ENCODE results near the gene LHFPL2.

DNA sequence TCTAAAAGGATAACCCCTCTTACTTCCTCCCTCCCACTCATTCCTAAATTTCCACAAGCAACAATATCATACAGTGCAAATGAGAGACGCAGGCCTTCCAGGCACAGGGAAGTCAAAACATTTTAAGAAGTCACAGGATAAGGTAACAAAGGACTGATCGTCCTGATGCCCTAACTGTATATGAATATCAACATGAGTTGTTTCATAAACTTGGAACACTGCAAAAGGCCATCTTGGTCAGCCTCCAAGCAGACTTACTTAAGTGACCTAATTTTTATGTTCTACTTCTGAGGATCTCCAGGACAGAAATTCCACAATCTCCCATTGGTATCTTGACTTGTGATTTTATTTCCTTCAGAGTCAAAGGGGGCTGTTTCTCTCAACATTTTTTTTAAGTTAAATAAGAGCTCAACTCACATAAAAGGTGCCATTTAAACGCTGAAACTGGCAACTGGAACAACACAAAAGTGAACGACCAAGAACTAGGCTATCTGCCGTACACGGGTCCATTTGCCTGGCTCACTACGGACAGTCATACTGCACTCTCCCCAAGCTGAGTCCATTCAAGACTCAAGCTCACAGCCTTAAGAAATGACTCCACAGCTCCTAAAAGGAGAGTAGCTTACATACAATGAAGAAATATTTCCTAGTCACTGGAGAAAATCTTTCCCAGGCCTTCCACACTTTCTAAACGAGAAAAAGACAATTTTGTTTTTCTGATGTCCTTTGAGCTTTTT, 71.3 kb downstream of the LHFPL2 start:
- TF ChIP-seq, protein P1, sequence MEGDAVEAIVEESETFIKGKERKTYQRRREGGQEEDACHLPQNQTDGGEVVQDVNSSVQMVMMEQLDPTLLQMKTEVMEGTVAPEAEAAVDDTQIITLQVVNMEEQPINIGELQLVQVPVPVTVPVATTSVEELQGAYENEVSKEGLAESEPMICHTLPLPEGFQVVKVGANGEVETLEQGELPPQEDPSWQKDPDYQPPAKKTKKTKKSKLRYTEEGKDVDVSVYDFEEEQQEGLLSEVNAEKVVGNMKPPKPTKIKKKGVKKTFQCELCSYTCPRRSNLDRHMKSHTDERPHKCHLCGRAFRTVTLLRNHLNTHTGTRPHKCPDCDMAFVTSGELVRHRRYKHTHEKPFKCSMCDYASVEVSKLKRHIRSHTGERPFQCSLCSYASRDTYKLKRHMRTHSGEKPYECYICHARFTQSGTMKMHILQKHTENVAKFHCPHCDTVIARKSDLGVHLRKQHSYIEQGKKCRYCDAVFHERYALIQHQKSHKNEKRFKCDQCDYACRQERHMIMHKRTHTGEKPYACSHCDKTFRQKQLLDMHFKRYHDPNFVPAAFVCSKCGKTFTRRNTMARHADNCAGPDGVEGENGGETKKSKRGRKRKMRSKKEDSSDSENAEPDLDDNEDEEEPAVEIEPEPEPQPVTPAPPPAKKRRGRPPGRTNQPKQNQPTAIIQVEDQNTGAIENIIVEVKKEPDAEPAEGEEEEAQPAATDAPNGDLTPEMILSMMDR (IDR thresholded peaks at IDR 0.05; ENCODE audit: insufficient read depth, low read length, poor library complexity, severe bottlenecking) = no peak
- no peak for TF ChIP-seq EZH2phosphoT487 (conservative IDR thresholded peaks at IDR 0.05; ENCODE audit: low read length)
